OCI-LY7 (cell line): ENCODE results near the gene GYS1.

Experiments
- EZH2phosphoT487 ChIP-seq: fragments of 200-600 bp; sonication (generic); IDR thresholded peaks from 2 replicates; pipeline ENCODE4 v1.6.1; 2018; ENCODE audit warnings: low read depth, borderline replicate concordance, mild to moderate bottlenecking, mixed run types, antibody characterized with exemption, low read length, moderate library complexity, mixed read lengths
- TF ChIP-seq, protein P1 (sequence below): fragments of 200-600 bp; sonication (generic); conservative IDR thresholded peaks from 2 replicates; pipeline ENCODE4 v1.5.1; 2014; ENCODE audit warnings: mild to moderate bottlenecking, antibody characterized with exemption, low read length, moderate library complexity, mixed read lengths

GRCh38 chr19:48953990-48954594 lies 39.0 kb downstream of the GYS1 start:
- TF ChIP-seq, protein P1, sequence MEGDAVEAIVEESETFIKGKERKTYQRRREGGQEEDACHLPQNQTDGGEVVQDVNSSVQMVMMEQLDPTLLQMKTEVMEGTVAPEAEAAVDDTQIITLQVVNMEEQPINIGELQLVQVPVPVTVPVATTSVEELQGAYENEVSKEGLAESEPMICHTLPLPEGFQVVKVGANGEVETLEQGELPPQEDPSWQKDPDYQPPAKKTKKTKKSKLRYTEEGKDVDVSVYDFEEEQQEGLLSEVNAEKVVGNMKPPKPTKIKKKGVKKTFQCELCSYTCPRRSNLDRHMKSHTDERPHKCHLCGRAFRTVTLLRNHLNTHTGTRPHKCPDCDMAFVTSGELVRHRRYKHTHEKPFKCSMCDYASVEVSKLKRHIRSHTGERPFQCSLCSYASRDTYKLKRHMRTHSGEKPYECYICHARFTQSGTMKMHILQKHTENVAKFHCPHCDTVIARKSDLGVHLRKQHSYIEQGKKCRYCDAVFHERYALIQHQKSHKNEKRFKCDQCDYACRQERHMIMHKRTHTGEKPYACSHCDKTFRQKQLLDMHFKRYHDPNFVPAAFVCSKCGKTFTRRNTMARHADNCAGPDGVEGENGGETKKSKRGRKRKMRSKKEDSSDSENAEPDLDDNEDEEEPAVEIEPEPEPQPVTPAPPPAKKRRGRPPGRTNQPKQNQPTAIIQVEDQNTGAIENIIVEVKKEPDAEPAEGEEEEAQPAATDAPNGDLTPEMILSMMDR = no peak
- TF ChIP-seq EZH2phosphoT487 = no peak
